ENCODE results near the gene BCL2L12.
A peak's percentile ranks its signal among the peaks of the same experiment; 100 is the strongest.

The BCL2L12 gene

DNA sequence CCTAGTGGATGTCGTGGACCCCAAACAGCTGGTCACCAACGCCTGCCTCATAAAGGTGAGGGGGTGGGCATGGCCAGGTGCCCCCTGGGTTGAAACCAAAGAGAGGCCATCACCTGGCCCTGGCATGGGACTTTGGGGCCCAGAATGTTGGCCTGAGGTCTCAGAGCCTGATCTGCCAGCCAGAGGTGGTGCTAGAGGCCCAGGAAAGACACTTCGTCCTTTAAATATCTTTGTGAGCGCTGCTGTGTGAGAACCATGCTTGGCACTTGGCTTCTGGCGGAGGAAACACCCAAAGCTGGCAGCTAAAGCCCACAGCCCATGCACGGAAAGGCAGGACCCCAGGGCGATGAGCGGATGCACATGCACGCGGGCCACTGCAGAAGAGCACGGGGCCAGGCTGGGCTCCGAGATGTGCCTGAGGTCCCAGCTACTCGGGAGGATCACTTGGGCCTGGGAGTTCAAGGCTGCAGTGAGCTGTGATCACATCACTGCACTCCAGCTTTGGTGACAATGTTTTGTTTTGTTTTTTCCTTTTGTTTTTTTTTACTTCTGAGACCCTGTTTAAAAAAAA is 19.3 kb downstream of the BCL2L12 start:
- Mint-ChIP-seq H3K4me1 (peaks cover 55% of the 10 kb centered on the region), H3K9me3 (no peaks in the 10 kb centered on the region), H3K4me3 (no peak overlapping the region), H3K27me3 (ENCODE audit: low read depth, poor library complexity) (no peaks in the 10 kb centered on the region), H3K36me3 (ENCODE audit: low read depth) (peaks cover 47% of the 10 kb centered on the region), H3K27ac (peak overlapping the region; percentile 71)
- DNase-seq, result no peak
- TF ChIP-seq, protein P1, sequence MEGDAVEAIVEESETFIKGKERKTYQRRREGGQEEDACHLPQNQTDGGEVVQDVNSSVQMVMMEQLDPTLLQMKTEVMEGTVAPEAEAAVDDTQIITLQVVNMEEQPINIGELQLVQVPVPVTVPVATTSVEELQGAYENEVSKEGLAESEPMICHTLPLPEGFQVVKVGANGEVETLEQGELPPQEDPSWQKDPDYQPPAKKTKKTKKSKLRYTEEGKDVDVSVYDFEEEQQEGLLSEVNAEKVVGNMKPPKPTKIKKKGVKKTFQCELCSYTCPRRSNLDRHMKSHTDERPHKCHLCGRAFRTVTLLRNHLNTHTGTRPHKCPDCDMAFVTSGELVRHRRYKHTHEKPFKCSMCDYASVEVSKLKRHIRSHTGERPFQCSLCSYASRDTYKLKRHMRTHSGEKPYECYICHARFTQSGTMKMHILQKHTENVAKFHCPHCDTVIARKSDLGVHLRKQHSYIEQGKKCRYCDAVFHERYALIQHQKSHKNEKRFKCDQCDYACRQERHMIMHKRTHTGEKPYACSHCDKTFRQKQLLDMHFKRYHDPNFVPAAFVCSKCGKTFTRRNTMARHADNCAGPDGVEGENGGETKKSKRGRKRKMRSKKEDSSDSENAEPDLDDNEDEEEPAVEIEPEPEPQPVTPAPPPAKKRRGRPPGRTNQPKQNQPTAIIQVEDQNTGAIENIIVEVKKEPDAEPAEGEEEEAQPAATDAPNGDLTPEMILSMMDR (IDR thresholded peaks at IDR 0.05), result no peak

DNA sequence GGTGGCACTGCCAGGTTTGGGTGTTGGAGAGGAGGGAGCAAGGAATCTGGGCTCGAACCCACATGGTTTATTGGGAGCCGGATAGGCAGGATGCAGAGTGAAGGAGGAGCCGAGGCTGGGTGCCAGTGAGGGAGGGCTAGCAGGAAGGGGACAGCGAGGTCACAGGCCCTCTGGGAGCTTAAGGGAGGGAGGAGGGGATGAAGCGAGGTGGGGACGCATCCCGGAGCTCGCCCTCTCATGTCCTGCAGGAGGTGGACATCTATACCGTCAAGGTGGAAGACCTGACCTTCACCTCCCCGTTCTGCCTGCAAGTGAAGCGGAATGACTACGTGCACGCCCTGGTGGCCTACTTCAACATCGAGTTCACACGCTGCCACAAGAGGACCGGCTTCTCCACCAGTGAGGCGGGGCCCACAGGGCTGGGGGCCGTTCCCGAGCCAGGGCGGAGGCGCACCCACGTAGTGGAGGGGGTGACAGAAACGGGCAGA is 20.2 kb downstream of the BCL2L12 start:
- Mint-ChIP-seq H3K27me3 (ENCODE audit: low read depth, poor library complexity) (no peaks in the 10 kb centered on the region), H3K9me3 (no peaks in the 10 kb centered on the region), H3K36me3 (ENCODE audit: low read depth) (peaks cover 45% of the 10 kb centered on the region), H3K27ac (no peak overlapping the region), H3K4me3 (no peak overlapping the region), H3K4me1 (peaks cover 55% of the 10 kb centered on the region)
- DNase-seq, result no peak
- TF ChIP-seq, protein P1 (IDR thresholded peaks at IDR 0.05), result no peak

DNA sequence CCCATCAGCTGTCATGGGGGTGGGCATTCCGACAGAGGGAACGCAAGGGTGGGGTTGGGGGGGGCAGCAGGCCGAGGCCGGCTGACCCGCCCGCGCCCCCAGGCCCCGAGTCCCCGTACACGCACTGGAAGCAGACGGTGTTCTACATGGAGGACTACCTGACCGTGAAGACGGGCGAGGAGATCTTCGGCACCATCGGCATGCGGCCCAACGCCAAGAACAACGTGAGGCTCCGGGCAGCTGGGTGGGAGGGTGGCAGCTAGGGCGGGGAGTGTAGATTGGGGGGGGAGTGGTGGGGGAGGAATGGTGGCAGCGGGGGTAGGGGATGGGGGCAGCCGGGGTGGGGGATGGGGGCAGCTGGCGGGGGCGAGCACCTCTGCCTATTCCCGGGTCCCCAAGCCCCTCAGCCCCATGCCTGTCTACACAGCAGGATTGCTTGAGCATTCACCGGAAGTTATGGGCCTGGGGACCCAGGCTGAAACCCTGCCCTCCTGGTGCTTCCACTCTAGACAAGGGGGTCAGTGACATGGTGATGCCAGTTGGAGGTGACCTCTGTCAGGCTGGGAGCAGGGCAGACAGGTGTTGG is 20.9 kb downstream of the BCL2L12 start:
- TF ChIP-seq, protein P1 (IDR thresholded peaks at IDR 0.05), result no peak
- peaks cover 41% of the 10 kb centered on the region for H3K36me3 Mint-ChIP-seq (ENCODE audit: low read depth)
- H3K4me1 Mint-ChIP-seq, result peaks cover 59% of the 10 kb centered on the region
- DNase-seq, result no peak
- peak overlapping the region; percentile 18 for H3K4me3 Mint-ChIP-seq
- H3K27ac Mint-ChIP-seq, result peak overlapping the region; percentile 98
- H3K27me3 Mint-ChIP-seq (ENCODE audit: low read depth, poor library complexity), result no peaks in the 10 kb centered on the region
- no peaks in the 10 kb centered on the region for H3K9me3 Mint-ChIP-seq

DNA sequence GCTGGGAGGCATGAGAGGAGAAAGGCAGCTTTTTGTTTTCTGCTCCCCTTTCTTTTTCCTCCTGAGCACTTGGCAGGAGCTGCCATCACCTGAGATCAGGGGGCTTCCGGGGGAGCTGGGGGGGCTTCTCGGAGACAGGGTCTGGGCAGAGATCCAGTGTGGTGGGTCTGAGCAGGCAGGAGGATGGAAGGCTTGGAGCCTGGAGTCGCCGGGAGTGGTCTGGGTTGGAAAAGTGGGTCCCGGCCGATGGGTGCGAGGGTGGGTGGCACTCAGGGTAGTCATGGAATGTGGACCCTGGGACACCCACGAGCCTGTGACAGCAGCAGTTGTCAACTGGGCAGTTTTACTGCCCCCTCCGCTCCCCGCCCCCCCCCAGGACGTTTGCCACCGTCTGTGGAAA is 21.4 kb downstream of the BCL2L12 start:
- H3K9me3 Mint-ChIP-seq, result no peaks in the 10 kb centered on the region
- no peaks in the 10 kb centered on the region for H3K27me3 Mint-ChIP-seq (ENCODE audit: low read depth, poor library complexity)
- peak overlapping the region; percentile 98 for H3K27ac Mint-ChIP-seq
- peaks cover 64% of the 10 kb centered on the region for H3K4me1 Mint-ChIP-seq
- no peak for DNase-seq
- H3K4me3 Mint-ChIP-seq, result peak overlapping the region; percentile 18
- TF ChIP-seq, protein P1 (IDR thresholded peaks at IDR 0.05), result no peak
- peaks cover 37% of the 10 kb centered on the region for H3K36me3 Mint-ChIP-seq (ENCODE audit: low read depth)

DNA sequence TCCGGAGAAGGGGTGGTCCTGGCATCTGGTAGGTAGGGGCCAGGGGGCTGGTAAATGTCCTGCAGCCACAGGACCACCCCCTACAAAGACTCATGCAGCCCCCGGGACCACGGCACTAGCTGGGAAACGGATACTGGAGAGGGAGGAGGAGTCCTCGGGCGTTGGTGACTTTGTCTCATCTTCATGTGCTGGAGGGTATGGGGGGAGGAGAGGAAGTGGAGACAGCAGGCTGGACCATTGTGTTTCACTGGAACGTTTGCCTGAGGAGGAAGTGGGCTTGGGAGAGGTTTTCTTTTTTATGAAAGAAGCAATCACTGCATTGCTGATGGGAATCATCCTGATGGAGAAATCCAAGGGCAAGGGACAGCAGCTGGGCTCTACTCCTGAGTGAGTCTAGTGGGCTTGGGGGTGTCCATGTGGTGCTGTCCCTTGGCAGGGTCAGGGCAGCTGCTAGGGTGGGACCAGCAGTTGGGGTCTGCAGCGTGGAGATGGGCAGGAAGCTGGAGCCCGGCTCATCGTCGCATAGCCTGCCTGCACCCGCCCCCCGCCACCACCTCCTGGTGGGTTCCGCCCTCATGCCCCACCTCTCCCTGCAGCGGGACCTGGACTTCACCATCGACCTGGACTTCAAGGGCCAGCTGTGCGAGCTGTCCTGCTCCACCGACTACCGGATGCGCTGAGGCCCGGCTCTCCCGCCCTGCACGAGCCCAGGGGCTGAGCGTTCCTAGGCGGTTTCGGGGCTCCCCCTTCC is 22.0 kb downstream of the BCL2L12 start:
- Mint-ChIP-seq H3K9me3 (no peaks in the 10 kb centered on the region), H3K36me3 (ENCODE audit: low read depth) (peaks cover 31% of the 10 kb centered on the region), H3K27ac (peak overlapping the region; percentile 98), H3K27me3 (ENCODE audit: low read depth, poor library complexity) (no peaks in the 10 kb centered on the region), H3K4me1 (peaks cover 70% of the 10 kb centered on the region), H3K4me3 (peak overlapping the region; percentile 34)
- peak; percentile 40 for DNase-seq
- TF ChIP-seq, protein P1 (IDR thresholded peaks at IDR 0.05), result no peak

All from nephron progenitor cell (in vitro differentiated cells).